GM21619 (cell line): ENCODE results near the gene DNER.
"Not testable (repeated sequence)": the region's sequence is repeated elsewhere in the genome, so short reads cannot be mapped to it uniquely, and the experiment has no call there.

Experiments used
- ATAC-seq: cut with Tn5 transposase; IDR thresholded peaks from one replicate; pipeline ENCODE4 v1.9.1; 2021; ENCODE audit not compliant: unreplicated experiment

DNER gene

GRCh38 chr2:229506699-229507098 is 207.7 kb downstream of the DNER start:
- not testable (repeated sequence) for ATAC-seq

- no peak for ATAC-seq
Observed at GRCh38 chr2:229501051-229501794, 213.1 kb downstream of the DNER start.

- no peak for ATAC-seq
Observed at GRCh38 chr2:229492034-229492433, 222.3 kb downstream of the DNER start.

GRCh38 chr2:229490167-229490566 is 224.2 kb downstream of the DNER start:
- no peak for ATAC-seq

GRCh38 chr2:229489016-229489415 is 225.3 kb downstream of the DNER start:
- ATAC-seq = no peak

- ATAC-seq = no peak
Observed at GRCh38 chr2:229488232-229488631, 226.1 kb downstream of the DNER start.

GRCh38 chr2:229486673-229487072 is 227.7 kb downstream of the DNER start:
- ATAC-seq = no peak

GRCh38 chr2:229485857-229486256 is 228.5 kb downstream of the DNER start:
- ATAC-seq = no peak

- ATAC-seq = no peak
Observed at GRCh38 chr2:229477269-229477755, 237.0 kb downstream of the DNER start.

- ATAC-seq = no peak
Observed at GRCh38 chr2:229475778-229476177, 238.6 kb downstream of the DNER start.

- no peak for ATAC-seq
Observed at GRCh38 chr2:229474125-229474524, 240.2 kb downstream of the DNER start.

GRCh38 chr2:229470781-229471180 is 243.6 kb downstream of the DNER start:
- no peak for ATAC-seq

GRCh38 chr2:229467783-229468182 is 246.6 kb downstream of the DNER start:
- no peak for ATAC-seq

GRCh38 chr2:229463841-229464346 is 250.5 kb downstream of the DNER start:
- ATAC-seq = no peak

- ATAC-seq = no peak
Observed at GRCh38 chr2:229462112-229462511, 252.2 kb downstream of the DNER start.

- ATAC-seq = no peak
Observed at GRCh38 chr2:229456091-229456490, 258.3 kb downstream of the DNER start.

GRCh38 chr2:229454934-229455631 is 259.3 kb downstream of the DNER start:
- no peak for ATAC-seq

- ATAC-seq = no peak
Observed at GRCh38 chr2:229453230-229453629, 261.1 kb downstream of the DNER start.

- no peak for ATAC-seq
Observed at GRCh38 chr2:229451852-229452251, 262.5 kb downstream of the DNER start.

- no peak for ATAC-seq
Observed at GRCh38 chr2:229447227-229447626, 267.1 kb downstream of the DNER start.

GRCh38 chr2:229446350-229446749 is 268.0 kb downstream of the DNER start:
- no peak for ATAC-seq
